Parathyroid adenoma (tissue), 2 donors: Measurements from ENCODE around the gene ATP9B.

Experiments
- H2AFZ ChIP-seq: fragments of 300-600 bp; sonication (generic); one replicate; pipeline ENCODE4 v1.7.0; 2017; ENCODE audit warnings: antibody characterized with exemption, mild to moderate bottlenecking
- H3K27ac ChIP-seq: fragments of 300-600 bp; sonication (generic); one replicate; pipeline ENCODE4 v1.7.0; 2017
- H3K27me3 ChIP-seq: fragments of 300-600 bp; sonication (generic); one replicate; pipeline ENCODE4 v1.7.0; 2017; ENCODE audit warnings: low read length; ENCODE audit not compliant: control insufficient read depth, insufficient read depth
- H3K36me3 ChIP-seq: fragments of 300-600 bp; sonication (generic); one replicate; pipeline ENCODE4 v1.7.0; 2017; ENCODE audit warnings: low read length; ENCODE audit not compliant: control insufficient read depth, insufficient read depth
- H3K4me1 ChIP-seq: fragments of 300-600 bp; sonication (generic); one replicate; pipeline ENCODE4 v1.7.0; 2017; ENCODE audit warnings: control low read depth
- H3K4me2 ChIP-seq: fragments of 300-600 bp; sonication (generic); one replicate; pipeline ENCODE4 v1.7.0; 2017; ENCODE audit warnings: low read length
- H3K4me3 ChIP-seq: fragments of 300-600 bp; sonication (generic); one replicate; pipeline ENCODE4 v1.7.0; 2017; ENCODE audit warnings: low read depth, low read length
- H3K79me2 ChIP-seq: fragments of 300-600 bp; sonication (generic); one replicate; pipeline ENCODE4 v1.7.0; 2017; ENCODE audit warnings: control low read depth
- H3K9ac ChIP-seq: fragments of 300-600 bp; sonication (generic); one replicate; pipeline ENCODE4 v1.7.0; 2017; ENCODE audit warnings: mild to moderate bottlenecking
- H3K9me3 ChIP-seq: fragments of 300-600 bp; sonication (generic); one replicate; pipeline ENCODE4 v1.7.0; 2017; ENCODE audit warnings: low read length; ENCODE audit not compliant: control insufficient read depth
- CTCF ChIP-seq: fragments of 300-600 bp; sonication (generic); IDR thresholded peaks from one replicate; pipeline ENCODE4 v1.7.0; 2017; ENCODE audit warnings: antibody characterized with exemption, mild to moderate bottlenecking
- donor health status: primary hyperparathyroidism.

ATP9B gene

GRCh38 chr18:79367480-79367879, 298.3 kb downstream of the ATP9B start:
- Histone ChIP-seq H3K36me3 (no peaks in the 10 kb centered on the region), H2AFZ (no peak overlapping the region), H3K27me3 (no peaks in the 10 kb centered on the region), H3K4me1 (no peaks in the 10 kb centered on the region), H3K79me2 (no peaks in the 10 kb centered on the region), H3K9ac (no peak overlapping the region), H3K9me3 (no peaks in the 10 kb centered on the region), H3K4me3 (no peak overlapping the region), H3K27ac (no peak overlapping the region), H3K4me2 (no peak overlapping the region)
- TF ChIP-seq CTCF, result no peak

GRCh38 chr18:79367989-79368388, 298.8 kb downstream of the ATP9B start:
- Histone ChIP-seq H3K27ac (no peak overlapping the region), H3K4me1 (no peaks in the 10 kb centered on the region), H3K9me3 (no peaks in the 10 kb centered on the region), H2AFZ (no peak overlapping the region), H3K79me2 (no peaks in the 10 kb centered on the region), H3K9ac (no peak overlapping the region), H3K4me2 (no peak overlapping the region), H3K36me3 (no peaks in the 10 kb centered on the region), H3K27me3 (no peaks in the 10 kb centered on the region), H3K4me3 (no peak overlapping the region)
- no peak for TF ChIP-seq CTCF

GRCh38 chr18:79368681-79369080, 299.5 kb downstream of the ATP9B start:
- Histone ChIP-seq H3K9me3 (no peaks in the 10 kb centered on the region), H3K4me2 (no peak overlapping the region), H2AFZ (no peak overlapping the region), H3K27me3 (no peaks in the 10 kb centered on the region), H3K27ac (no peak overlapping the region), H3K4me3 (no peak overlapping the region), H3K36me3 (no peaks in the 10 kb centered on the region), H3K79me2 (no peaks in the 10 kb centered on the region), H3K9ac (no peak overlapping the region), H3K4me1 (no peaks in the 10 kb centered on the region)
- no peak for TF ChIP-seq CTCF

GRCh38 chr18:79371561-79372121, 302.4 kb downstream of the ATP9B start:
- H3K27ac ChIP-seq, result no peak overlapping the region

More at GRCh38 chr18:79371561-79372121, 302.4 kb downstream of the ATP9B start:
- H2AFZ ChIP-seq, result no peak overlapping the region
- H3K27me3 ChIP-seq, result no peaks in the 10 kb centered on the region
- H3K4me1 ChIP-seq, result no peaks in the 10 kb centered on the region
- H3K79me2 ChIP-seq, result no peaks in the 10 kb centered on the region
- no peaks in the 10 kb centered on the region for H3K9me3 ChIP-seq
- no peak overlapping the region for H3K4me2 ChIP-seq
- H3K4me3 ChIP-seq, result no peak overlapping the region
- H3K36me3 ChIP-seq, result no peaks in the 10 kb centered on the region
- no peak overlapping the region for H3K9ac ChIP-seq
- no peak for TF ChIP-seq CTCF
